Ectodermal cell (in vitro differentiated cells): ENCODE results near the gene COA3.

ENCODE experiments used
- H3K27ac ChIP-seq: 2 replicates; pipeline ENCODE4 v1.7.0; 2013; ENCODE audit warnings: mild to moderate bottlenecking, low read depth, low read length; ENCODE audit not compliant: insufficient read depth, poor library complexity, severe bottlenecking
- H3K27me3 ChIP-seq: 2 replicates; pipeline ENCODE4 v1.7.0; 2013; ENCODE audit warnings: mild to moderate bottlenecking, low read length; ENCODE audit not compliant: insufficient read depth, control insufficient read depth, poor library complexity, severe bottlenecking
- H3K36me3 ChIP-seq: one replicate; pipeline ENCODE4 v1.7.0; 2013; ENCODE audit warnings: low read length; ENCODE audit not compliant: control insufficient read depth, insufficient read depth
- H3K4me1 ChIP-seq: one replicate; pipeline ENCODE4 v1.7.0; 2013; ENCODE audit warnings: low read length; ENCODE audit not compliant: control insufficient read depth, insufficient read depth
- H3K4me3 ChIP-seq: 2 replicates; pipeline ENCODE4 v1.7.0; 2013; ENCODE audit warnings: low read depth, low read length, control low read depth; ENCODE audit not compliant: insufficient read depth
- H3K9me3 ChIP-seq: 2 replicates; pipeline ENCODE4 v1.7.0; 2013; ENCODE audit warnings: mild to moderate bottlenecking, low read length, moderate library complexity; ENCODE audit not compliant: control insufficient read depth
- WGBS, 2 experiments: methylation state at CpG; one replicate each; pipeline ENCODE4 v1.1.7; 2013; ENCODE audit warnings: missing lambda C conversion rate in 2 of 2; 5-methylcytosine and 5-hydroxymethylcytosine counted together

Gene COA3

DNA sequence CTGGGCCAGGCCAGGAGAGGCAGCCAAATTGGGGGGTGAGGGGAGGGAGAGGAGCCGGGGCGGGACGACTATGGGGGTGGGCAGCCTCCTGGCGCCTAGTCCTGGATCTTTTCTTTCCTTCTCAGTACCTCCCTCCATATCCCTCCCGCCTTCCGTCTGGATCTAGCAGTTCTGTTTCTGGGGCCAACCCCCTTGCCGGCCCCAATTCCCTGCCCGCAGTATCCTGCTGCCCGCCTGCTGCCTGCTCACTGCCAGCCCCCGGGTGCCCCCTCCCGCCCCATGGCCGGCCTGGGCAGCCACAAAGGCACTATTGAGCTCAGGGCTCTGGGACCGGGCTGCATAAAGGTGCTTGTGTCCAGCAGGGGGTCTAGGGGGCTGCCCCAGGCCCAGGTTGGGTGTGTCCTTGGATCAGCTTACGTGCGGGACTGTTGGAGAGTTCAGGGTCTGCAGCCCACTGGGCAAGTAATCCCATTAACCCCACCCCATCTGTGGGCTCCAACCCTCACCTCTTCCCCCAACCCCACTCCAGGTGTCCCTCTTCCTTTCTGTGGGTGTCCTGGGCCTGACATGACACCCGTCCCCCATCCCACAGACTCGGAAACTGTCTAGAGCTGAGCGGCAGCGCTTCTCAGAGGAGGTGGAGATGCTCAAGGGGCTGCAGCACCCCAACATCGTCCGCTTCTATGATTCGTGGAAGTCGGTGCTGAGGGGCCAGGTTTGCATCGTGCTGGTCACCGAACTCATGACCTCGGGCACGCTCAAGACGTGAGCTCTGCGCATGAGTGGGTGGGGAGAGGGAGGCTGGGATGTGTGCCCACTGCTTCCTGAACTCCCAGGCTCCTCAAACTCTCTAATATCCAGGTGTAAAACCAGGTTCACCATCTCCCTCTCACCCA is 16.1 kb downstream of the COA3 start:
- Histone ChIP-seq H3K36me3 (no peaks in the 10 kb centered on the region), H3K27me3 (peaks cover 51% of the 10 kb centered on the region), H3K27ac (no peak overlapping the region), H3K4me1 (no peaks in the 10 kb centered on the region), H3K4me3 (no peak overlapping the region), H3K9me3 (no peaks in the 10 kb centered on the region)
- 74 to 81% methylated on average over 28 to 29 of the region's 29 CpGs for WGBS, 2 experiments

DNA sequence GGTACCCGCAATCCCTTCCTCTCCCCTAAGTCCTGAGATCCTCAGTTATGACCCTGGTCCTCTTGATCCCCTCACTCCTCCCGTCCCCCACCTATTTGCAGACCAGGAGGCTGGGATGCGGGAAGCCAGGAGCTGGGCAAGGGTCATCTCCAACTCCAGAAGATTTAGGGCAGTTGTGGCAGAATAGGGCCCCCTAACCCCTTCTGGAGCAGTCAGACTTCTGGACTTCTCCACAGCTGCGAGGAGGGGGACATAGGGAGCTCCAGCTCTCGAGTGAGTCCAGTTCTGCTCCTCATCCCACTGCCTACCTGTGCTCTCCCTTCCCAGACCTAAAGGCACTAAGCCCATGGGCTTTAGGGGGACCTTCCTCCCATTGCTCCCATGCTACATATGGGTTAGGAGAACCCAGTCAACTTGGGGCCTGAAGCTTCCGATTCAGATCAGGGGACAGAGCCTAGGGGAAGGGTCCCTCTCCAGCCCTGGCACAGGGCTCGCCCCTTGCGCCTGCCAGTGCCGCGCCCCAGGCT is 16.8 kb downstream of the COA3 start:
- Histone ChIP-seq H3K27ac (no peak overlapping the region), H3K4me1 (no peaks in the 10 kb centered on the region), H3K36me3 (no peaks in the 10 kb centered on the region), H3K9me3 (no peaks in the 10 kb centered on the region), H3K4me3 (no peak overlapping the region), H3K27me3 (peaks cover 51% of the 10 kb centered on the region)
- WGBS, 2 experiments, result 85 to 86% methylated on average over 10 of the region's 10 CpGs

DNA sequence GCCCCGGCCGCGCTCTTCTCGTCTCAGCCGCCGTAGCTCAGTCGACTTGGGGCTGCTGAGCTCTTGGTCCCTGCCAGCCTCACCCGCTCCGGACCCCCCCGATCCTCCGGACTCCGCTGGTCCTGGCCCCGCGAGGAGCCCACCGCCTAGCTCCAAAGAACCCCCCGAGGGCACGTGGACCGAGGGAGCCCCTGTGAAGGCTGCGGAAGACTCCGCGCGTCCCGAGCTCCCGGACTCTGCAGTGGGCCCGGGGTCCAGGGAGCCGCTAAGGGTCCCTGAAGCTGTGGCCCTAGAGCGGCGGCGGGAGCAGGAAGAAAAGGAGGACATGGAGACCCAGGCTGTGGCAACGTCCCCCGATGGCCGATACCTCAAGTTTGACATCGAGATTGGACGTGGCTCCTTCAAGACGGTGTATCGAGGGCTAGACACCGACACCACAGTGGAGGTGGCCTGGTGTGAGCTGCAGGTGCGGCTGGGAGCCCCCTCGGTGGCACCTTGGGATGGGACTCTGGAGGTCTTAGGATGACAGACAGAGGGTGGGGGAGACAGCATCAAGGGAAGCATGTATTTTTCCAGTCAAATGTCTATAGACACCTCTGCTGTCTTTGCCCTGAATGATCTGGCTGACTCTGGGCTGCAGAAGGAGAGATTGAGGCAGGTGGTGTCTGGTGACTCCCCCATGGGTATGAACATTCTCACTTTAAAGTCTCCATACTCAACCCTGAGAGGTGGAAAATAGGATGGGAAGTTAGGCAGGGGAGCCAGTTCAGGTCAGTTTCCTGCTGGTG is 17.5 kb downstream of the COA3 start:
- Histone ChIP-seq H3K9me3 (no peaks in the 10 kb centered on the region), H3K27ac (no peak overlapping the region), H3K27me3 (peaks cover 51% of the 10 kb centered on the region), H3K36me3 (no peaks in the 10 kb centered on the region), H3K4me1 (no peaks in the 10 kb centered on the region), H3K4me3 (peak overlapping the region; percentile 40)
- WGBS, 2 experiments, result 7 to 9% methylated on average over 39 of the region's 39 CpGs

DNA sequence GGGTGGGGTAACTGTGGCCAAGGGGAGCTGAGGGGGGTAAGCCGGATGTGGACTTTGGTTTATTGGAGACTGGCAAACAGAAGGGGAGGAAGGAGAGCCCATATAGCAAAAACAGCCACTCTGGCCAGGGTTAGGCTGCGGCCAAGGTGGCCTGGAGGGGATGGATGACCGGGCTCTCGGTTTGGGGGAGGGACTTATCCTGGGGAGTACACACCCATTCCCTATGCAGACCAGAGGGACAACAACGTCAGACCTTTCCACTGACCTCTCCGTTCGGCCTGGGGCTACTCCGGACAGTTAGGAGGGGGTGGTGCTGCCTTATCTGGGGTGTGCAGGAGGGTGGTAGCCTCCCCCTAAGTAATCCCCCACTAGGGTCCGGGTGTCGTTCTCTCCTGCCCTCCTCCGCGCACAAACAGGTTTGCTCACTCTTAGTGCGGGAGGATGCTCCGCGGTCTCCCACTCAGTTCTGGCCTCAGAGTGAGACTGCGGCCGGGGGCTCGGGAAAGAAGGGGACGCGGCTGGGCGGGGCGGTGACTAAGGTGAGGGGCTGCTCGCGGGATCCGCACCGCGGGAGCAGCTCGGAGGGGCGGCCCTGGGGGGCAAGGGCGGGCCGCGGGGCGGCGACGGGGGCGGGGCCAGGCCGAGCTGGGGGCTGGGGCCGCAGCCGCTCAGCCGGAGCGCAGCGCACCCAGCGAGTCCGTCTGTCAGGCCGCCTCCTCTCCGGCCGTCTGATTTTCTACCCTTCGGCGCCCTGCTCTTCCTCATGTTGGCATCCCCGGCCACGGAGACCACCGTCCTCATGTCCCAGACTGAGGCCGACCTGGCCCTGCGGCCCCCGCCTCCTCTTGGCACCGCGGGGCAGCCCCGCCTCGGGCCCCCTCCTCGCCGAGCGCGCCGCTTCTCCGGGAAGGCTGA is 18.3 kb downstream of the COA3 start, which contains the start of gene WNK4:
Gene WNK4 (plus strand): TSS at position 675 of the 915 bp plus-strand sequence. CDS start 89 bp downstream, at position 764.
- 2 to 3% methylated on average over 65 of the region's 65 CpGs for WGBS, 2 experiments
- peaks cover 47% of the 10 kb centered on the region for H3K27me3 ChIP-seq
- H3K27ac ChIP-seq, result no peak within 1 kb of the TSS
- H3K4me1 ChIP-seq, result no peaks in the 10 kb centered on the region
- peak within 1 kb of the TSS; percentile 40 for H3K4me3 ChIP-seq
- peaks cover 8% of the 10 kb centered on the region for H3K36me3 ChIP-seq
- no peaks in the 10 kb centered on the region for H3K9me3 ChIP-seq

DNA sequence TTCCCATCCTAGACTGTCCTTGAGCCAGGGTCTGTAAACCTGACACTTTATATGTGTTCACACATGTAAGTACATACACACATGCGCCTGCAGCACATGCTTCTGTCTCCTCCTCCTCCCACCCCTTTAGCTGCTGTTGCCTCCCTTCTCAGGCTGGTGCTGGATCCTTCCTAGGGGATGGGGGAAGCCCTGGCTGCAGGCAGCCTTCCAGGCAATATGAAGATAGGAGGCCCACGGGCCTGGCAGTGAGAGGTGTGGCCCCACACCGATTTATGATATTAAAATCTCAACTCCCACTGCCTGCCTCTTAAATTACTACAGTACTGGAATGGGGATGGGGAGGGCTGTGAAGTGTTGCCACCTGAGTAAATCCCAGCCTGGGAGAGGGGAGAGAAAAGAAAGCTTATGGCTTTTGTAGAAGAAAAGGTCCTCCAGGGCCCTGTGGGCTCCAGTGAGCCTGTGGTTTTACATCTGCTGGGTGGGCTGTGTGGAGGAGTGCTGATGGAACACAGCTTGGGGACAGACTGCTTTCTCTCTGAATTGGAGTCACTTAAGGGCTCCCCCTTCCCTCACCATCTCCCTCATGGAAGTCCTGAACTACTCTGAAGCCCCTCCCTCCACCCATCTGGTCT is 19.1 kb downstream of the COA3 start:
- Histone ChIP-seq H3K27me3 (peaks cover 40% of the 10 kb centered on the region), H3K9me3 (no peaks in the 10 kb centered on the region), H3K36me3 (peaks cover 8% of the 10 kb centered on the region), H3K4me3 (no peak overlapping the region), H3K4me1 (no peaks in the 10 kb centered on the region), H3K27ac (no peak overlapping the region)
- WGBS, 2 experiments, result 88 to 91% methylated on average over 2 to 3 of the region's 3 CpGs

DNA sequence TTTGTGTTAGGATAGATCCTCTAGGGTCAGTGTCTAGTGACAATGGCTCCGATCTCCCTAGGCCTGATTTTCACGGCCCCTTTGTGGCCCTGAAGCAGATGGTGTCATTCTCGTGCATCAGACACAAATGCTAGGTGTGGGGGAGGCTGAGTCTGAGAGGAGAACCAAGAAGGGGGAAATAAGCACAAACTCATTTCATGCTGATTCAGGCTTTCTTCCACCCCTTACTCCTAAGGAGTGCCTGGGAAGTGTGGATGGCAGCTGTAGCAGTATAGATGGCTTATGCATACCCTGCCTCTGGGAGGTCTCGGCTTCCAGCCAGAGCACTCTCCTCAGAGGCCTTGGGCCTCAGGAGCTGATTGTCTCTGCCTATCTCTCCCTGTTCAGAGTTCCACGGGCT is 19.9 kb downstream of the COA3 start:
- Histone ChIP-seq H3K4me1 (peaks cover 6% of the 10 kb centered on the region), H3K36me3 (peaks cover 8% of the 10 kb centered on the region), H3K27me3 (peaks cover 36% of the 10 kb centered on the region), H3K4me3 (no peak overlapping the region), H3K27ac (no peak overlapping the region), H3K9me3 (no peaks in the 10 kb centered on the region)
- 88 to 96% methylated on average over 5 of the region's 5 CpGs for WGBS, 2 experiments

DNA sequence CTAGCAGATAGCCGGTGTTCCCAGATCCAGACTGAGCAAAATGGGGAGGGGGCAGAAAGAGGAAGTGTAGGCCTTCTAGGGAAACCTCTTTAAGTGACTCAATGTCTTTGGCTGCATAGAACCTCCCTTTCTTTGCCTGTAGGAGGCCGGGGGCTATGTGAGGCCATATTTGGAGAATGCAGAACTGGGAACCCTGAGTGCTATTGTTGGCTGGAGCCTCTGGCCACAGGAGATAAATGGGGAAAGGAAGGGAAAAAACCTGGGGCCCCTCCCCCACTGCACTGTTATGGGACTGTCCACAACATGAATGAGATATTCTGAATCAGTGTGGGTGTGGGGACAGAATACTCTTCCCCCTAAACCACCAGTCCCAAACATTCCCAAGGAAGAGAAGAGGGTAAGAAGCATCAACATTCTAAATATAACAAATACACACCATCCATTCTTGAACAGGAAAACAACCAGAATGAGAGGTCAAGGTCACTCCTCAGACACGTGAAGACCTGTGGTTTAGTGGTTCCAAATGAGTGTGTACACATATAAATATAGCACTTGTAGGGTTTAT is 22.9 kb downstream of the COA3 start:
- H3K4me1 ChIP-seq, result peaks cover 6% of the 10 kb centered on the region
- H3K27ac ChIP-seq, result no peak overlapping the region
- peaks cover 6% of the 10 kb centered on the region for H3K27me3 ChIP-seq
- H3K4me3 ChIP-seq, result no peak overlapping the region
- H3K9me3 ChIP-seq, result no peaks in the 10 kb centered on the region
- H3K36me3 ChIP-seq, result peaks cover 8% of the 10 kb centered on the region
- WGBS, 2 experiments, result 96% methylated on average over 2 to 3 of the region's 3 CpGs

DNA sequence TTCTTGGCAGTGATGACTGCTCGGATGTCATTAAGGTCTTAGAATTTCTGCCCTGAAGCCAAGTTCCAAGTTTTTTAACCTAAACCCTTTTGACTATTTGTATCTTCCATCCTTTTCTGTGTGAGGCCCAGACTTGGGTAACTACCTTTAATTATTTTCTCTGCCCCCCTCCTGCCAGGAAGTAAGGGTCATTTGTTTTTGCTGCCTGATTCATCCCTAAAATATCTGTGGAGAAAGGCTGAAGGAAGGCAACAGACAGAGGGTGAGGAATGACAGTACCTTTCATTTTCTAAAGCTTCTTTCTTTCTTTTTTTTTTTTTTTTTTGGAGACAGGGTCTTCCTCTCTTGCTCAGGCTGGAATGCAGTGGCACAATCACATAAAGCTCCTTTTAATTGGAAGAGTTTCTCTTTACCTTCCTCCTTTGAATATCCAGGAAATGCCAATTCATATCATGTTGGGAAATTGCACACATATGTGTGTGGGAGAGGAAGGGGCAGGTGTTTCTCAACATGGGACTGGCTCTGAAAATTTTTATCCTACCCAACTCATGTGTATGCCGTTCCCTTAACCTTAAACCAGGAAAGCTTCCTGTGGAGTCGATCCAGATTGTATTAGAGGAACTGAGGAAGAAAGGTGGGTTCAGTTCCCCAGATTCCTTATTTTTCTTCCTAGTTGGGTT is 24.3 kb downstream of the COA3 start:
- H3K27ac ChIP-seq, result no peak overlapping the region
- no peaks in the 10 kb centered on the region for H3K27me3 ChIP-seq
- H3K36me3 ChIP-seq, result peaks cover 8% of the 10 kb centered on the region
- no peaks in the 10 kb centered on the region for H3K9me3 ChIP-seq
- peaks cover 6% of the 10 kb centered on the region for H3K4me1 ChIP-seq
- H3K4me3 ChIP-seq, result peak overlapping the region; percentile 79
- WGBS, 2 experiments, result 75 to 87% methylated on average over 3 of the region's 3 CpGs
